ENCODE results near the gene RIN3. TPM values are rescaled to one million over a fixed set of nuclear protein-coding genes. Genes with fewer than 3 reads are reported as not detected.
"Not testable (repeated sequence)": the region's sequence is repeated elsewhere in the genome, so short reads cannot be mapped to it uniquely, and the experiment has no call there.

Gene RIN3
- total RNA-seq, 1 experiment from 2014 or later = 0.55 TPM

DNA sequence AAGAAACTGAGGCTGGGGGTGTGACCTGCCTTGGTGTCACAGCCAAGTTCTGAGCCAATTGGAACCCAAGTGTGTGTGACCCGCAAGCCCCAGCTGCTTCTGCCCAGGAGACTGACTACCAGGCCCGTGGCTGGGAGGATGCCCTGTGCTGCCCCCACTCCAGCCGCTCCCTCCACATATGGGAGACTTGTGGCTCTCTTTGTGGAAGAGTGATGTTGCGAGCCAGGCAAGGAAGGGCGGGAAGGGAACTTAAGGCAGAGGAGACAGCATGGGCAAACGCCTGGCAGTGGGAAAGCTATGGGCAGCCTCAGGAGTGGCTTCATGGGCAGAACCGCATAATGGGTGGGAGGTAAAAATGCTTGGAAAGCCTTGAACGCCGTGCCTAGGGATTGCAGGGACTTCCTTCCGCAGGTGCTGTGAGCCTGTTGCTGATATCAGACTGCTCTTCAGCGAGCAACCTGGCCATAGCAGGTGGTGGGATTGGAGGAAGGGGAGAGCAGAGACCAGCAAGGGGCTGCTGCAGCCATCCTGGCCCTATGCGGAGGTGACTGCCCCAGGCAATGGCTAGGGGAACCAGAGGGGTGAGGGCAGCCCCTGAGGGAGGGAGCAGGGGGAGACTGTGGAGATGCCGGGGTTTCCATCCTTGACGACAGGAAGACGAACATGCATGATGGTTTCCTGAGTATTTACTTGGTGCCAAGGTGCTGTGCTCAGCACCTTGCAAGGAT is 119.1 kb downstream of the RIN3 start:
- H3K36me3 ChIP-seq = no peaks in the 10 kb centered on the region
- no peak overlapping the region for H3K27ac ChIP-seq
- DNase-seq (ENCODE audit: low read depth in 1 of 2, low spot score in 2 of 2) = no peak
- no peaks in the 10 kb centered on the region for H3K4me1 ChIP-seq (replicated peaks)
- no peaks in the 10 kb centered on the region for H3K27me3 ChIP-seq (replicated peaks)
- H3K9me3 ChIP-seq (replicated peaks) = no peaks in the 10 kb centered on the region
- H3K4me3 ChIP-seq = no peak overlapping the region

DNA sequence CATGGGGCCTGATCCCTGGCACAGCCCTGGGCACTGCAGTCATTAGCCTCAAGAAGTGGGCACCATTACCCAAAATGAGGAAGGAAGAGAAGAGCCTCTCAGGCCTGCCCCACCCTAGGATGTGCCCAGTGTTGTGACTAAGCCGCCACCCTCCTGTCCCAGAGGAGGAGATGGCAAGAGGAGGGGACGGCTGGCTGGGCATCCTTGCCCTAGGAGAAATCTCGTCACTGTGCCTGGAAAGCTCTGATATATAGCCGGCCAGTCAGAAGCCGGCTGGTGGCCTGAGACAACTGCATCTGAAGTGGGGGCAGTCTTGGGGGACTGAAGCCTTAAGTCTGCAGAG is 119.7 kb downstream of the RIN3 start:
- Histone ChIP-seq H3K27ac (no peak overlapping the region), H3K4me3 (no peak overlapping the region), H3K4me1 (replicated peaks) (no peaks in the 10 kb centered on the region), H3K27me3 (replicated peaks) (no peaks in the 10 kb centered on the region), H3K36me3 (no peaks in the 10 kb centered on the region), H3K9me3 (replicated peaks) (no peaks in the 10 kb centered on the region)
- DNase-seq (ENCODE audit: low read depth in 1 of 2, low spot score in 2 of 2) = no peak

DNA sequence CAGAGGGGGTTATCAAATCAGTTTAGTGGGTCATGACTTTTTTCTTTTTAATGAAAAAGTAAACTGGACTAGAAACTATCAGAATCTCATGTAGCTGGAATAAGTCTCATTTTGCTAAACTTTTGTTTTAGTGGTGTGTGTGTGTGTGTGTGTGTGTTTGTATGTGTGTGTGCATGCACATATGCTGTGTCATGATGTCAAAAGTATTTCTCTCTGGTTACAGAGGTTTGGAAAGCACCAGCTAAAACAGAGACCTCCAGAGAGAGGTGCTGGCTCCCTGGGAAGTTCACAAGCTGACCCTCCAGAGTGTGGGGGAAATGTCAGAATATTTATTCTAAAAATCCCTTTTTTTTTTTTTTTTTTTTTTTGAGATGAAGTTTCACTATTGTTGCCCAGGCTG is 120.1 kb downstream of the RIN3 start:
- H3K4me3 ChIP-seq = no peak overlapping the region
- H3K4me1 ChIP-seq (replicated peaks) = no peaks in the 10 kb centered on the region
- H3K27me3 ChIP-seq (replicated peaks) = no peaks in the 10 kb centered on the region
- DNase-seq (ENCODE audit: low read depth in 1 of 2, low spot score in 2 of 2) = no peak
- no peaks in the 10 kb centered on the region for H3K36me3 ChIP-seq
- H3K27ac ChIP-seq = no peak overlapping the region
- H3K9me3 ChIP-seq (replicated peaks) = no peaks in the 10 kb centered on the region

DNA sequence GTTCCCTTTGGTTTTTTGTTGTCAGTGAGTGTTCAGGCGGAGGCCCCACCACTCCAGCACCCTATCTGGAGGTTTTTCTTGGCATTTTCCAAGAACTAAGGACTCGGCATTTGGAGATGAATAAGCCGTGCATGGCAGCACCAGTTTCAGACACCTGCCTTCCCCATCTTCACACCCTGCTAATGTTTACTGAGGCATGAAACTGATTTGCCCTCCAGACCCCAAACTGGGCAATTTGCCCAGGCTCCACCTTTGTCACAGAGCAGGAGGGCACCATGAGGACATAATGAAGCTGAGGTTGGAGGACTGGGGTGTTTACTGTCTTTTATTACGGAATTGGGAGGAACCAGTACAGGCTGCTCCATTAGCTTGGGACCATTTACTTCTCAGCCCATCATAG is 121.5 kb downstream of the RIN3 start:
- Histone ChIP-seq H3K36me3 (no peaks in the 10 kb centered on the region), H3K4me1 (replicated peaks) (no peaks in the 10 kb centered on the region), H3K9me3 (replicated peaks) (no peaks in the 10 kb centered on the region), H3K4me3 (no peak overlapping the region), H3K27ac (no peak overlapping the region), H3K27me3 (replicated peaks) (no peaks in the 10 kb centered on the region)
- DNase-seq (ENCODE audit: low read depth in 1 of 2, low spot score in 2 of 2) = no peak

DNA sequence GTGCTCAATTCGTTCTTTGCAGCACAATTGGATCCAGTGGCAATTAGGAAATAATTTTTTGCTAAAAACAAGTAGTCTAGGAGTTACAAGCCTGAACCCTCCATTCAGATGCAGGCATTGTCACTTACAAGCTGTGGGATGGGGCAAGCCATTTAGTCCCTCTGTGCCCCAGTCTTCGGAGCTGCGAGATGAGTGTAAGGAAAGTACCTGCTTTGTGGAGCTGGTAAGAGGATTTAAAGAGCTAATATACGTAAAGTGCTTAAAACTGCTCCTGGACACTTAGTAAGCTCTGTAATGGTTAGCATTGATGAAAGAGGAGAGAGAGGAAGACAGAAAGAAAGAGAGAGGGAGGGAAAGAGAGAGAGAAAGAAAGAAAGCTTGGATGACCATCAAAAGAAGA is 122.3 kb downstream of the RIN3 start:
- no peak overlapping the region for H3K27ac ChIP-seq
- H3K36me3 ChIP-seq = no peaks in the 10 kb centered on the region
- no peaks in the 10 kb centered on the region for H3K27me3 ChIP-seq (replicated peaks)
- H3K4me3 ChIP-seq = no peak overlapping the region
- H3K4me1 ChIP-seq (replicated peaks) = no peaks in the 10 kb centered on the region
- no peaks in the 10 kb centered on the region for H3K9me3 ChIP-seq (replicated peaks)
- no peak for DNase-seq (ENCODE audit: low read depth in 1 of 2, low spot score in 2 of 2)

DNA sequence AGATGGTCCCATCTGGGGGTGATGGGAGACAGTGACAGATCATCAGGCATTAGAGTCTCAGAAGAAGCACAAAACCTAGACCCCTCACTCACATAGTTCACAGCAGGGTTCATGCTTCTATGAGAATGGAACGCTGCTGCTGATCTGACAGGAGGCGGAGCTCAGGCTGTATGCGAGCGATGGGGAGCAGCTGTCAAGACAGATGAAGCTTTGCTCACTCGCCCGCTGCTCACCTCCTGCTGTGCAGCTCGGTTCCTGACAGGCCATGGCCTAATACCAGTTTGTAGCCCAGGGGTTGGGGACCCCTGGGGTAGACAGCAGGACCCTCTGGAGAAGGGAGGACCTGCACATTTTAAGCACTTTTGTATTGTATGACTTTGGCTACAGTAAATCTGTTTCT is 123.6 kb downstream of the RIN3 start:
- Histone ChIP-seq H3K4me1 (replicated peaks) (no peaks in the 10 kb centered on the region), H3K9me3 (replicated peaks) (no peaks in the 10 kb centered on the region), H3K27ac (no peak overlapping the region), H3K4me3 (no peak overlapping the region), H3K27me3 (replicated peaks) (no peaks in the 10 kb centered on the region), H3K36me3 (no peaks in the 10 kb centered on the region)
- DNase-seq (ENCODE audit: low read depth in 1 of 2, low spot score in 2 of 2) = no peak

DNA sequence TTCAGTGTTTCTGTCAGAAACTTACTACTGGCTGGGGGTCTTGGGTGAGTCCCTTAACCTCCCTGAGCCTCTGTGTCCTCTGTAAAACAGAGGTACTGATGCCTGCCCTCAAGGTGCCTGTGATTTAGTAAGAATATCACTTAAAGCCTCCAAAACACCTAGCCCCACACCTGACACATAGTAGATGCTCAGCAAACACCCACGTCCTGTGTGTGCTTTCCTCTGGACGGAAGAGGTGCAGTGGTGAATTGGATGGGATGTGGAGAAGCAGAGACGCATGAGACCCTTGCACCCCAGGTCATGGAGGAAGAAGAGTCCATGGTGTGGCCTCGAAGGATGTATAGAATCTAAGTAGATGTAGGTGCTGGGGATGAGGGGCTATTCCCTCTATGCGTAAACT is 124.3 kb downstream of the RIN3 start:
- DNase-seq (ENCODE audit: low read depth in 1 of 2, low spot score in 2 of 2) = no peak
- H3K4me1 ChIP-seq (replicated peaks) = no peaks in the 10 kb centered on the region
- H3K27ac ChIP-seq = no peak overlapping the region
- H3K4me3 ChIP-seq = no peak overlapping the region
- H3K36me3 ChIP-seq = no peaks in the 10 kb centered on the region
- no peaks in the 10 kb centered on the region for H3K9me3 ChIP-seq (replicated peaks)
- no peaks in the 10 kb centered on the region for H3K27me3 ChIP-seq (replicated peaks)

DNA sequence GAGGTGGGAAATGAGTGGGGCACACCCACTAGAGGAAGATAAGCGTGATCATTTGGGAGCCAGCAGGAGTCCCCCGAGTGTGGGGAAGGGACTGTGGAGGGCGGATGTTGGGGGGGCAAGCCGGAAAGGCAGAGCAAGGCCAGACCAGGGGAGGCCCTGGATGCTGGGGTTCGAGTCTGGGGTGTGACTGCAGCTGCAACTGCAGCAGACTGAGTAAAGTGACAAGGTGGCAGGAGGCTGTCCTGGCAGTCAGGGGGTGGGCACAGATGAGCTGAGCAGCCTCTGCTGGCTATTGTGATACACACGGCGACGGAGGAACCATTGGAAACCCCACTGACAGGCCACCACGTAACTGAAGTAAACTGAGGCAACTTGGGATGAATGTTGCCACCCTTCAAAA is 124.7 kb downstream of the RIN3 start:
- Histone ChIP-seq H3K27ac (no peak overlapping the region), H3K36me3 (no peaks in the 10 kb centered on the region), H3K27me3 (replicated peaks) (no peaks in the 10 kb centered on the region), H3K4me3 (no peak overlapping the region), H3K4me1 (replicated peaks) (no peaks in the 10 kb centered on the region), H3K9me3 (replicated peaks) (no peaks in the 10 kb centered on the region)
- DNase-seq (ENCODE audit: low read depth in 1 of 2, low spot score in 2 of 2) = no peak

DNA sequence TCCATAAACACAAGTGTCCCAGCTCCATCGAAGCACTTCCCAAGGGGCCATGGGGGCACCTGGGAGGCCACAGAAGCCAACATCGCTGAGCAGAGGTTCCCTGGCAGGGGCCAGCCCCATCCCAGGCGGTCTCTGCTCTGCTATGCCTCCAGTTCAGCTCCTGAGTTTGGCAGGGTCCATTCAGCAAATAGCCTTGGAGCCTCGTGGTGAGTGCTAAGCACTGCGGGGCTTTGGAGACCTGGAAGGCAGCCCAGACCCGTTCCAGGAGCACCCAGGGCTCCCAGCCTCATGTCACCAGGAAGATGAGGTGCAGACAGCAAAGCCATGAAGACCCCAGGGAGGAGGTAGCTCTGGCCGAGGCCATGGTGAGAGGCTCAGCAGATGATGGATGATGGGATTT is 125.3 kb downstream of the RIN3 start:
- DNase-seq (ENCODE audit: low read depth in 1 of 2, low spot score in 2 of 2) = no peak
- Histone ChIP-seq H3K27ac (no peak overlapping the region), H3K27me3 (replicated peaks) (no peaks in the 10 kb centered on the region), H3K9me3 (replicated peaks) (no peaks in the 10 kb centered on the region), H3K4me3 (no peak overlapping the region), H3K4me1 (replicated peaks) (no peaks in the 10 kb centered on the region), H3K36me3 (no peaks in the 10 kb centered on the region)

DNA sequence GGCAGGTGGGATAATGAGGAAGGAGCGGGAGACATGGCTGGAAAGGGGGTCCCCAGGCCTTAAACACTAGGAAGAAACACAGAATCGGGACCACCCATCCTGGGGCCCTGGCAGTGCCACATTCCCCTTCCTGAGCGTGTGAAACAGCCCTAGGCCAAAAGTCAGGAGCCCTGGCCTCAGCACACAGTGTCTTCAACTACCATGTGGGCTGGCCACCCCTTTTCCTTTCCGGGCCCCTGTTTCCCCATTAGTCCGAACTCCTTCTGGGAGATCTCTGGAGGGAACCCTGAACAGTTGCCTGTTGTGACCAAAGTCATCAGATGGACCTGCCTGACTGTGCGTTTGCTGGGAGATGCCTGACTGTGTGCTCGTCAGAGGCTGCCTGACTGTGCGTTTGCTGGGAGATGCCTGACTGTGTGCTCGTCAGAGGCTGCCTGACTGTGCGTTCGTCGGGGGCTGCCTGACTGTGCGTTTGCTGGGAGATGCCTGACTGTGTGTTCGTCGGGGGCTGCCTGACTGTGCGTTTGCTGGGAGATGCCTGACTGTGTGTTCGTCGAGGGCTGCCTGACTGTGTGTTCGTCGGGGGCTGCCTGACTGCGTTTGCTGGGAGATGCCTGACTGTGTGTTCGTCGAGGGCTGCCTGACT is 126.0 kb downstream of the RIN3 start:
- H3K4me3 ChIP-seq; H3K9me3 ChIP-seq (replicated peaks); H3K27me3 ChIP-seq (replicated peaks); H3K4me1 ChIP-seq (replicated peaks); DNase-seq (ENCODE audit: low read depth in 1 of 2, low spot score in 2 of 2); H3K27ac ChIP-seq; H3K36me3 ChIP-seq: not testable (repeated sequence)

DNA sequence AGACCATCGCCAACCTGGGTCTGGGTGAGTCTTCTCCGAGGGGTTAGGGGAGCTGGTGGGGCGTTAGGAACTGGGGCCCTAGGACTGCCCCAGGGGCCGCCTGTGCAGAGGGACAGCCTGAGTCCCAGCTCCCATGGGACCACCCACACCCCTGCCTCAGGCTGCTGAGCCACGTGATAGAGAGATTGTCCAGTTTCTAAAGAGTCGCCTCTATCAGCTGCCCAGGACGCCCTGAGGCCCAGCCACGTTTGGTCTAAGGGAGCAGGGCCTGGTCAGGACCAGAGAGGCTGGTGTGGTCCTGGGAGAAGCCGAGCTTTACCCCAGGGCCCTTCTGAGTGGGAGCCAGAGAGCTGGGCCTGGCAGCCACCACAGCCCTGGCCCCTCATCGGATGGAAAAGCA is 127.7 kb downstream of the RIN3 start:
- no peaks in the 10 kb centered on the region for H3K27me3 ChIP-seq (replicated peaks)
- H3K36me3 ChIP-seq = no peaks in the 10 kb centered on the region
- H3K27ac ChIP-seq = no peak overlapping the region
- H3K4me3 ChIP-seq = no peak overlapping the region
- no peak for DNase-seq (ENCODE audit: low read depth in 1 of 2, low spot score in 2 of 2)
- H3K9me3 ChIP-seq (replicated peaks) = no peaks in the 10 kb centered on the region
- H3K4me1 ChIP-seq (replicated peaks) = no peaks in the 10 kb centered on the region

DNA sequence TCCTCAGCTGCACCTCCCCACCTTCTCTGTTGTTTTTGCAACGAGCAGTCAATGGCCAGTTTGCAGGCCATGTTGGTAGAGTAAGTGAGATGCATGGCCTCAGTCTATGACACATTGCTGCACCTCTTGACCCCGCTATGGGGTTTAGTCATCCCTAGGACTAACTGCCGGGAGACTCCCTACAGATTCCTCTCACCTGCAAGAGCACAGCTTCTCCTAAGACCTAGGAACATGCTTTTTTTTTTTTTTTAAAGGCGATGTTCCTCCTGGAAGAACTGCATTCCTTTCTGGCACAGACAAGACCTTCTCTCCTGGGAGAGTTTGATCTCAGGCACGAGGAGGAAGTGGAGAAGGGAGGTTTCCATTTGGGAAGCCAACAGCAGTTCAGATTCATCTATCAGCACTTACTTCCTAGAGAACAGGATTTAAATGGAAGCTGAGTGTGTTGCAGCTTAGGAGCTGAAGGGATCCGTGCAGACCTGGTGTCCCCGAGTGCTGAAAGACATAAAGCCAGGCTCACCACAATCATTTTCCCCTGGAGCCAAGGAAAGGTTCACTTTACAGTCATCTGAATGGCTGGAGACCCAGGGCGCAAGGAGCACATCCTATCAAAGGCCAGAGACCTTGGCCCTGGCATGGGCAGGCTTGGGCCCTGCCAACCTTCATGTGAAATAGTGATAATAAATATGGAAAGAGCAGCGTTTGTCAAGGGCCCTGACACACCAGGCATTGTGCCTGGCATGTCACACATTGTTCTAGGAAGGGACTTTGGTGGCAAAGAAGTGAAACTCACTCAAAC is 130.8 kb downstream of the RIN3 start:
- Histone ChIP-seq H3K36me3 (no peaks in the 10 kb centered on the region), H3K4me3 (no peak overlapping the region), H3K27me3 (replicated peaks) (no peaks in the 10 kb centered on the region), H3K9me3 (replicated peaks) (no peaks in the 10 kb centered on the region), H3K27ac (no peak overlapping the region), H3K4me1 (replicated peaks) (peaks cover 4% of the 10 kb centered on the region; the same call in 1 of the 2 replicates)
- no peak for DNase-seq (ENCODE audit: low read depth in 1 of 2, low spot score in 2 of 2)

DNA sequence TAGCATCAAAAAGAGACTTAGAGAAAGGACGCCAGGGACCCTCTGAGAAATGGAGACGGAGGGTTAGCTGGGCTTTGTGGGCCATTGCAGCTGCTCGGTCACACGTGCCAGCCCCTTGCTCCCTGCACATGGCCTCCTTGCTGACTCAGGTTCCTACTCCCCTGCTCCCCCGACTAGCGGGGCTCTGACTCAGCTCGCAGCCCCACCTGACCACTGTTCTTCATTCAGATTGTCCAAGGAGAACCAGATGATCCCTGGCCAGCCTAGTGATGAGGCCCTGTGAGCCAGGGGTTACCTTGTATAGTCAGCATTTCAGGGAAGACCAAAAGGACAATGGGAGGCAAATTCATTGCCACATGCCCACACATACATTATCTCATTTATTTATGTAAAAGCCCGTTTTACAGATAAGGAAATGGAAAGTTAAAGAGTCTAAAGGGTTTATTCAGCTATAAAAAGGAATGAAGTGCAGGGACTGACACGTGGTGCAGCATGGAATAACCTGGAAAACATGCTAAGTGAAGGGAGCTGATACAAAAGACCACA is 131.5 kb downstream of the RIN3 start:
- Histone ChIP-seq H3K9me3 (replicated peaks) (no peaks in the 10 kb centered on the region), H3K4me1 (replicated peaks) (peaks cover 4% of the 10 kb centered on the region; the same call in 1 of the 2 replicates), H3K27ac (no peak overlapping the region), H3K27me3 (replicated peaks) (no peaks in the 10 kb centered on the region), H3K4me3 (no peak overlapping the region), H3K36me3 (no peaks in the 10 kb centered on the region)
- no peak for DNase-seq (ENCODE audit: low read depth in 1 of 2, low spot score in 2 of 2)

DNA sequence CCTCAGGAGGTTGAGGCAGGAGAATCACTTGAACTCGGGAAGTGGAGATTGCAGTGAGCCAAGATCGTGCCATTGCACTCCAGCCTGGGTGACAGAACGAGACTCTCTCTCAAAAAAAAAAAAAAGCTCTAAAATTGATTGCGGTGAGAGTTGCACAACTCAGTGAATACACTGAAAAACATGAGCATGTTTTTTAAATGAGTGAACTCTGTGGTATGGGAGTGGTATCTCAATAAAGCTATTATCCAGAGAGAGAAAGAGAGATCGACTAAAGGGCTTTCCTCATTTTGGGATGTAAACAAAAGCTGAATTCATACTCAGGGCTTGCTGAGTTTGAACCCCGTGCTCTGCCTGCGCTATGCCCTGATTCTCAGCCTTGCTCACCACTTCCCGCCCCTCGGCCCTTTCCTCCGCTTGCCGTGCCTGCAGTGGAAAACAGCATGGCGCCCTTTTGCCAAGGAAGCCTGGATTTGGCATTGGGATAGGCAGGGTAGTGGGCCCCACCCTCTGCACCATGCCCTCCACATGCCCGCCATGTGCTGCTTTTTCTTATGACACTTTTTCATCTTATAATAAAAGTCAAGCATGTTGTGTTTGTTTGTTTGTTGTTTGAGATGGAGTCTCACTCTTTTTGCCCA is 132.4 kb downstream of the RIN3 start:
- Histone ChIP-seq H3K27me3 (replicated peaks) (no peaks in the 10 kb centered on the region), H3K36me3 (no peaks in the 10 kb centered on the region), H3K4me1 (replicated peaks) (peaks cover 4% of the 10 kb centered on the region; the same call in 1 of the 2 replicates), H3K27ac (no peak overlapping the region), H3K4me3 (no peak overlapping the region), H3K9me3 (replicated peaks) (no peaks in the 10 kb centered on the region)
- DNase-seq (ENCODE audit: low read depth in 1 of 2, low spot score in 2 of 2) = no peak
